HCT116 (cell line): ENCODE data around the gene POMGNT1. TPM values are rescaled to one million over a fixed set of nuclear protein-coding genes. Genes with fewer than 3 reads are reported as not detected.

ENCODE experiments used
- ATAC-seq: fragments of 200-7000 bp; cut with Tn5 transposase; 2 replicates; pipeline ENCODE4 v1.9.1; 2020; ENCODE audit warnings: mild to moderate bottlenecking, moderate library complexity
- BruUV-seq: library from RNA; stranded (reverse); fragments of 400-500 nt; replicated peaks from 2 replicates; lab custom pipeline; 2021; lab: Mats Ljungman, UMichigan
- CTCF ChIA-PET: fragments of 300-600 bp; sonication (Branson Sonifier 250); formaldehyde crosslinking; loops from one replicate; lab custom pipeline; 2021; ENCODE audit warnings: antibody characterized with exemption; lab: Charles Lee
- POLR2A ChIA-PET: fragments of 300-600, 350-600 bp; sonication (Branson Sonifier 250); formaldehyde crosslinking; loops from one replicate; lab custom pipeline; 2021; ENCODE audit warnings: antibody characterized with exemption; lab: Charles Lee
- RAD21 ChIA-PET, 2 experiments: fragments of 300-600 bp; sonication (Branson Sonifier 250); formaldehyde crosslinking; loops; one replicate each; lab custom pipeline; 2023; ENCODE audit warnings: low total read pairs in 2 of 2; ENCODE audit not compliant: uncharacterized antibody in 2 of 2, unreplicated experiment in 2 of 2, low non-redundant PET in 1 of 2; lab: Charles Lee
- DNase-seq: peaks from one replicate; pipeline ENCODE4 v3.0.0-alpha.2; 2010; ENCODE audit warnings: low read depth, low spot score
- H2AFZ ChIP-seq: fragments of 200-600 bp; shearing (Covaris generic), sonication (generic); 2 replicates; pipeline ENCODE4 v1.6.1; 2017; ENCODE audit warnings: low read depth, mixed run types, mixed read lengths, antibody characterized with exemption, low read length; ENCODE audit not compliant: poor library complexity, severe bottlenecking
- H3K27ac ChIP-seq: 2 replicates; pipeline ENCODE4 v1.5.1; 2012; ENCODE audit warnings: low read depth, low read length
- H3K27me3 ChIP-seq: fragments of 200-600 bp; sonication (generic); 2 replicates; pipeline ENCODE4 v1.6.1; 2016; ENCODE audit warnings: mixed run types, low read length, mixed read lengths; ENCODE audit not compliant: insufficient read depth
- H3K36me3 ChIP-seq, 2 experiments: fragments of 200-500 bp in 1 of 2; fragments of 200-600 bp in 1 of 2; sonication (Bioruptor generic) in 1 of 2; sonication (generic) in 1 of 2; 2 replicates each; pipeline versions ENCODE4 v1.5.1 to v1.6.1; 2014 to 2016; ENCODE audit warnings: low read length in 2 of 2, inconsistent platforms in 1 of 2, mixed read lengths in 1 of 2, mixed run types in 1 of 2; ENCODE audit not compliant: insufficient read depth in 2 of 2, control insufficient read depth in 1 of 2
- H3K4me1 ChIP-seq, 2 experiments: fragments of 200-600 bp in 1 of 2; sonication (generic) in 1 of 2; 2 replicates each; pipeline versions ENCODE4 v1.5.1 to v1.6.1; 2012 to 2017; ENCODE audit warnings: low read length in 2 of 2, inconsistent platforms in 1 of 2, mild to moderate bottlenecking in 1 of 2, mixed read lengths in 1 of 2, mixed run types in 1 of 2, moderate library complexity in 1 of 2; ENCODE audit not compliant: insufficient read depth in 2 of 2, control insufficient read depth in 1 of 2
- H3K4me2 ChIP-seq: fragments of 200-600 bp; sonication (generic); 2 replicates; pipeline ENCODE4 v1.6.1; 2017; ENCODE audit warnings: mixed run types, low read length, mixed read lengths
- H3K4me3 ChIP-seq, 2 experiments: fragments of 200-600 bp in 1 of 2; sonication (generic) in 1 of 2; replicated peaks in 1 of 2; 2 replicates each; pipeline ENCODE4 v1.5.1; 2011 to 2016; ENCODE audit warnings: low read length in 2 of 2, control low read depth in 1 of 2, low read depth in 1 of 2, mild to moderate bottlenecking in 1 of 2, mixed read lengths in 1 of 2, mixed run types in 1 of 2
- H3K79me2 ChIP-seq: fragments of 200-600 bp; sonication (generic); 2 replicates; pipeline ENCODE4 v1.6.1; 2017; ENCODE audit warnings: mild to moderate bottlenecking, mixed run types, low read length, moderate library complexity, mixed read lengths; ENCODE audit not compliant: insufficient read depth
- H3K9ac ChIP-seq: fragments of 200-600 bp; sonication (generic); 2 replicates; pipeline ENCODE4 v1.6.1; 2016; ENCODE audit warnings: low read length, mixed read lengths
- H3K9me2 ChIP-seq: fragments of 200-600 bp; sonication (generic), shearing (Covaris generic); 2 replicates; pipeline ENCODE4 v1.6.1; 2017; ENCODE audit warnings: mixed run types, mild to moderate bottlenecking, moderate library complexity; ENCODE audit not compliant: insufficient read depth
- H3K9me3 ChIP-seq, 2 experiments: fragments of 200-500 bp in 1 of 2; fragments of 200-600 bp in 1 of 2; sonication (Bioruptor generic) in 1 of 2; sonication (generic) in 1 of 2; 2 replicates each; pipeline ENCODE4 v1.6.1; 2014 to 2017; ENCODE audit warnings: low read length in 2 of 2, mixed read lengths in 2 of 2, inconsistent platforms in 1 of 2, low read depth in 1 of 2, mild to moderate bottlenecking in 1 of 2, mixed run types in 1 of 2, moderate library complexity in 1 of 2; ENCODE audit not compliant: control insufficient read depth in 1 of 2, insufficient read depth in 1 of 2
- H4K20me1 ChIP-seq: fragments of 200-600 bp; sonication (generic), shearing (Covaris generic); 2 replicates; pipeline ENCODE4 v1.6.1; 2017; ENCODE audit warnings: mixed run types, mild to moderate bottlenecking, moderate library complexity; ENCODE audit not compliant: insufficient read depth
- ATF3 ChIP-seq: IDR thresholded peaks from 2 replicates; pipeline ENCODE4 v1.6.1; 2012
- CBX3 ChIP-seq: IDR thresholded peaks from 2 replicates; pipeline ENCODE4 v1.6.1; 2012; ENCODE audit warnings: low read depth
- EZH2 ChIP-seq: fragments of 200-600 bp; sonication (generic); IDR thresholded peaks from 2 replicates; pipeline ENCODE4 v1.6.1; 2017; ENCODE audit warnings: antibody characterized with exemption, mixed run types
- EZH2phosphoT487 ChIP-seq: fragments of 200-600 bp; IDR thresholded peaks from 2 replicates; pipeline ENCODE4 v1.6.1; 2018; ENCODE audit warnings: antibody characterized with exemption, borderline replicate concordance
- FOSL1 ChIP-seq: IDR thresholded peaks from 2 replicates; pipeline ENCODE4 v1.6.1; 2012; ENCODE audit warnings: low read depth
- POLR2AphosphoS5 ChIP-seq: IDR thresholded peaks from 2 replicates; pipeline ENCODE4 v1.6.1; 2011; ENCODE audit warnings: mild to moderate bottlenecking, low read depth, low read length, moderate library complexity
- RAD21 ChIP-seq: IDR thresholded peaks from 2 replicates; pipeline ENCODE4 v1.6.1; 2012; ENCODE audit warnings: low read depth, mild to moderate bottlenecking
- YY1 ChIP-seq: IDR thresholded peaks from 2 replicates; pipeline ENCODE4 v1.6.1; 2011; ENCODE audit warnings: low read length, low read depth, moderate library complexity, mild to moderate bottlenecking; ENCODE audit not compliant: insufficient replicate concordance; ENCODE audit errors: extremely low read depth
- ZNF274 ChIP-seq: fragments of 200-500 bp; sonication (Bioruptor generic); IDR thresholded peaks from 2 replicates; pipeline ENCODE4 v1.6.1; 2014; ENCODE audit warnings: mild to moderate bottlenecking, low read depth, low read length, inconsistent platforms
- intact Hi-C: fragments of 100-400 bp; cut with micrococcal nuclease; formaldehyde crosslinking; loops from 2 replicates; pipeline ENCODE4 v1.10.0; 2022
- total RNA-seq: library from RNA; stranded (reverse); gene quantifications from one replicate; pipeline ENCODE4 v1.2.1, GENCODE V29; 2021; ENCODE audit not compliant: unreplicated experiment
- TF ChIP-seq, protein P1 (sequence below): IDR thresholded peaks from 2 replicates; pipeline ENCODE4 v1.6.1; 2012
- TF ChIP-seq, protein P2 (sequence below): IDR thresholded peaks from 2 replicates; pipeline ENCODE4 v1.6.1; 2012; ENCODE audit warnings: low read depth

The POMGNT1 gene
- total RNA-seq, 1 experiment from 2014 or later, result 97.7 TPM

DNA sequence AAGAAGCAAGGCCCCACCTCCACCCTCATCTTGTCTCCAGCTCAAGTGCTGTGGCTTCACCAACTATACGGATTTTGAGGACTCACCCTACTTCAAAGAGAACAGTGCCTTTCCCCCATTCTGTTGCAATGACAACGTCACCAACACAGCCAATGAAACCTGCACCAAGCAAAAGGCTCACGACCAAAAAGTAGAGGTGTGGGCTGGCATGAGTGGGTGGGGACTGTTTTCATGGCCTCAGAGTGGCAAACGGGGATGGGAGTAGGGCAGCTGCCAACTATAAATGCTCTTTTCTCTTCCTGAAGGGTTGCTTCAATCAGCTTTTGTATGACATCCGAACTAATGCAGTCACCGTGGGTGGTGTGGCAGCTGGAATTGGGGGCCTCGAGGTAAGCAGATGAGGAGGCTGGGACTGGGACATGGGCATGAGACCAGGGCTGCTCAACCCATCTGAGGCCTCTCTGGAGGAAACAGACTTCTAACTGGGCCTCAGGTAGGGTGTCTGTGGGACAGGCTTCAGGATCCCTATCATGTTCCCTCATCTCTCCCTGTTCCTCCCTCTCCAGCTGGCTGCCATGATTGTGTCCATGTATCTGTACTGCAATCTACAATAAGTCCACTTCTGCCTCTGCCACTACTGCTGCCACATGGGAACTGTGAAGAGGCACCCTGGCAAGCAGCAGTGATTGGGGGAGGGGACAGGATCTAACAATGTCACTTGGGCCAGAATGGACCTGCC is 13.1 kb downstream of the POMGNT1 start:
- intact Hi-C loops, result no loop called here
- peaks cover 61 to 81% of the 10 kb centered on the region in 2 experiments for H3K4me1 ChIP-seq

GRCh38 chr1:46183926-46184557 is 14.2 kb downstream of the POMGNT1 start:
- CTCF ChIA-PET, result interaction anchor here (1.8 to 4.7 kb wide), 3 partner anchors 15 to 164 kb away, joined by 5 to 94 read pairs (median 9); partner anchors contain the start of gene POMGNT1
- H3K9me3 ChIP-seq, result no peaks in the 10 kb centered on the region
- H3K4me1 ChIP-seq, result peaks cover 69 to 87% of the 10 kb centered on the region in 2 experiments
- no peak overlapping the region for H2AFZ ChIP-seq
- no peak for DNase-seq
- intact Hi-C loops, result loop anchor here (1.0 kb wide), 1 partner anchor 14 kb away; the partner anchor contains the start of gene POMGNT1
- H3K4me3 ChIP-seq, result peak overlapping the region; percentile 20 to 33
- RAD21 ChIA-PET, result interaction anchor here (1.9 to 4.2 kb wide), 2 partner anchors 40 kb away, joined by 12 to 28 read pairs; no protein-coding TSS in a partner anchor
- H3K27ac ChIP-seq, result peak overlapping the region; percentile 90
- H3K4me2 ChIP-seq, result peak overlapping the region; percentile 83
- POLR2A ChIA-PET, result interaction anchor here (0.7 to 1.8 kb wide), 9 partner anchors 9 to 662 kb away, joined by 3 to 9 read pairs (median 3); partner anchors contain the start of genes PRDX1 and RAD54L
- no peak for ATAC-seq
- H3K79me2 ChIP-seq, result no peaks in the 10 kb centered on the region
- H4K20me1 ChIP-seq, result no peaks in the 10 kb centered on the region
- H3K9ac ChIP-seq, result peak overlapping the region; percentile 65
- peaks cover 2 to 4% of the 10 kb centered on the region in 2 experiments; a peak in 1 of 4 replicates for H3K36me3 ChIP-seq
- H3K27me3 ChIP-seq, result no peaks in the 10 kb centered on the region
- no peaks in the 10 kb centered on the region for H3K9me2 ChIP-seq
- BruUV-seq, result no TSS peak
- TF ChIP-seq EZH2phosphoT487 (no peak), ZNF274 (no peak), CBX3 (no peak), FOSL1 (no peak), RAD21 (no peak), EZH2 (no peak), YY1 (no peak)
- TF ChIP-seq, protein P1, sequence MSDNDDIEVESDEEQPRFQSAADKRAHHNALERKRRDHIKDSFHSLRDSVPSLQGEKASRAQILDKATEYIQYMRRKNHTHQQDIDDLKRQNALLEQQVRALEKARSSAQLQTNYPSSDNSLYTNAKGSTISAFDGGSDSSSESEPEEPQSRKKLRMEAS, result no peak
- TF ChIP-seq, protein P2, sequence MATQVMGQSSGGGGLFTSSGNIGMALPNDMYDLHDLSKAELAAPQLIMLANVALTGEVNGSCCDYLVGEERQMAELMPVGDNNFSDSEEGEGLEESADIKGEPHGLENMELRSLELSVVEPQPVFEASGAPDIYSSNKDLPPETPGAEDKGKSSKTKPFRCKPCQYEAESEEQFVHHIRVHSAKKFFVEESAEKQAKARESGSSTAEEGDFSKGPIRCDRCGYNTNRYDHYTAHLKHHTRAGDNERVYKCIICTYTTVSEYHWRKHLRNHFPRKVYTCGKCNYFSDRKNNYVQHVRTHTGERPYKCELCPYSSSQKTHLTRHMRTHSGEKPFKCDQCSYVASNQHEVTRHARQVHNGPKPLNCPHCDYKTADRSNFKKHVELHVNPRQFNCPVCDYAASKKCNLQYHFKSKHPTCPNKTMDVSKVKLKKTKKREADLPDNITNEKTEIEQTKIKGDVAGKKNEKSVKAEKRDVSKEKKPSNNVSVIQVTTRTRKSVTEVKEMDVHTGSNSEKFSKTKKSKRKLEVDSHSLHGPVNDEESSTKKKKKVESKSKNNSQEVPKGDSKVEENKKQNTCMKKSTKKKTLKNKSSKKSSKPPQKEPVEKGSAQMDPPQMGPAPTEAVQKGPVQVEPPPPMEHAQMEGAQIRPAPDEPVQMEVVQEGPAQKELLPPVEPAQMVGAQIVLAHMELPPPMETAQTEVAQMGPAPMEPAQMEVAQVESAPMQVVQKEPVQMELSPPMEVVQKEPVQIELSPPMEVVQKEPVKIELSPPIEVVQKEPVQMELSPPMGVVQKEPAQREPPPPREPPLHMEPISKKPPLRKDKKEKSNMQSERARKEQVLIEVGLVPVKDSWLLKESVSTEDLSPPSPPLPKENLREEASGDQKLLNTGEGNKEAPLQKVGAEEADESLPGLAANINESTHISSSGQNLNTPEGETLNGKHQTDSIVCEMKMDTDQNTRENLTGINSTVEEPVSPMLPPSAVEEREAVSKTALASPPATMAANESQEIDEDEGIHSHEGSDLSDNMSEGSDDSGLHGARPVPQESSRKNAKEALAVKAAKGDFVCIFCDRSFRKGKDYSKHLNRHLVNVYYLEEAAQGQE, result no peak

More for the DNA sequence above, 13.1 kb downstream of the POMGNT1 start:
- ChIA-PET RAD21 (no interaction called here), POLR2A (no interaction called here), CTCF (interaction anchor here (1.8 kb wide), 1 partner anchor 163 kb away, joined by 5 read pairs; no protein-coding TSS in a partner anchor)
- no TSS peak for BruUV-seq
- H3K27ac ChIP-seq, result peak overlapping the region; percentile 90
- DNase-seq (no peak), ATAC-seq (no peak)
- H3K4me3 ChIP-seq, result no peak overlapping the region
- no peaks in the 10 kb centered on the region for H3K9me2 ChIP-seq
- no peaks in the 10 kb centered on the region for H4K20me1 ChIP-seq
- H3K4me2 ChIP-seq, result peak overlapping the region; percentile 83
- TF ChIP-seq ATF3 (no peak), POLR2AphosphoS5 (0 out of 2 replicates have a peak, but pooled peaks have one; percentile 11)
- H3K9ac ChIP-seq, result no peak overlapping the region; the same call in 1 of the 2 replicates
- no peaks in the 10 kb centered on the region for H3K27me3 ChIP-seq
- H3K79me2 ChIP-seq, result no peaks in the 10 kb centered on the region
- H3K36me3 ChIP-seq, result peaks cover 5 to 12% of the 10 kb centered on the region in 2 experiments; a peak in 1 of 4 replicates
- no peaks in the 10 kb centered on the region for H3K9me3 ChIP-seq
- H2AFZ ChIP-seq, result no peak overlapping the region
